ENCODE measurements around the gene B3GALT6.

GRCh38 chr1:1254667-1254998, 22.6 kb downstream of the B3GALT6 start:
- TF ChIP-seq POLR2A (IDR thresholded peaks at IDR 0.05) (no peak), CTCF (IDR thresholded peaks at IDR 0.05) (no peak)

Measured in stomach (tissue), 4 donors.